Spinal cord (tissue), 10 donors: ENCODE results near the gene TMEM161B. TPM values are rescaled to one million over a fixed set of nuclear protein-coding genes. Genes with fewer than 3 reads are reported as not detected.
"Not testable (repeated sequence)": the region's sequence is repeated elsewhere in the genome, so short reads cannot be mapped to it uniquely, and the experiment has no call there.

Source experiments
- DNase-seq, 6 donors: peaks; one replicate each; pipeline versions ENCODE4 v3.0.0 to v3.0.0-alpha.2; 2013 to 2015; ENCODE audit warnings: low spot score in 6 of 6, low read depth in 4 of 6
- H3K27ac ChIP-seq: one replicate; pipeline ENCODE4 v1.5.1; 2013; ENCODE audit warnings: low read depth, low read length, control low read depth
- H3K27me3 ChIP-seq: one replicate; pipeline ENCODE4 v1.6.1; 2013; ENCODE audit warnings: low read length; ENCODE audit not compliant: control insufficient read depth, insufficient read depth
- H3K36me3 ChIP-seq: one replicate; pipeline ENCODE4 v1.6.1; 2013; ENCODE audit warnings: low read length; ENCODE audit not compliant: control insufficient read depth, insufficient read depth
- H3K4me1 ChIP-seq: one replicate; pipeline ENCODE4 v1.6.1; 2013; ENCODE audit warnings: low read length; ENCODE audit not compliant: control insufficient read depth, insufficient read depth
- H3K4me3 ChIP-seq: one replicate; pipeline ENCODE4 v1.5.1; 2013; ENCODE audit warnings: low read depth, low read length, control low read depth
- H3K9me3 ChIP-seq: one replicate; pipeline ENCODE4 v1.6.1; 2013; ENCODE audit warnings: low read length; ENCODE audit not compliant: control insufficient read depth, insufficient read depth
- WGBS: methylation state at CpG from one replicate; pipeline ENCODE4 v1.1.5; 2013; ENCODE audit warnings: missing lambda C conversion rate; ENCODE audit not compliant: insufficient coverage; 5-methylcytosine and 5-hydroxymethylcytosine counted together
- polyA plus RNA-seq, 2 donors: library from polyadenylated mRNA; unstranded; fragments of 120-200 nt; gene quantifications; one replicate each; pipeline ENCODE4 v1.2.1, GENCODE V29; 2013; ENCODE audit not compliant: insufficient read length in 2 of 2
- total RNA-seq, 2 donors: library from RNA; depleted of rRNA in 1 of 2; stranded (reverse); fragments of 120-200 nt in 1 of 2; fragments of >200 nt in 1 of 2; gene quantifications; one replicate each; pipeline versions ENCODE4 v1.2.3 to v1.2.4, GENCODE V29; 2013 to 2014
- donor health status: healthy.

TMEM161B gene
- total and polyA plus RNA-seq, 4 donors = 19.0 to 38.4 (median 21.1) TPM

DNA sequence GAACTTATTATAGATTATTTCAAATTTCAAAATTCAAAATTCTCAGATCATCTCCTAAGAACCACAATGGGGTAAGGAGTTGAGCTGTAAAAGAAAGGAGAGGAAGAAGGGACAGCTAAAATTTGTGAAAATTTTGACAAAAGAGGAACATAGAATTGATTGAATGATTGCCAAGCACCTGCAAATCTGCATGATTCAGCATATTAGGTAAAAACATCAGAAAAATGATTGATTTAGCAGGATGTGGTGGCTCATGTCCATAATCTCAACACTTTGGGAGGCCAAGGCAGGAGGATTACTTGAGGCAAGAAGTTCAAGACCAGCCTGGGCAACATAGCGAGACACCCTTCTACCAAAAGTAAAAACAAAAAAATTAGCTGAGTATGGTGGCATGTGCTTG, 14.3 kb downstream of the TMEM161B start:
- no peaks in the 10 kb centered on the region for H3K9me3 ChIP-seq
- no peak overlapping the region for H3K4me3 ChIP-seq
- no peaks in the 10 kb centered on the region for H3K27me3 ChIP-seq
- H3K4me1 ChIP-seq = no peaks in the 10 kb centered on the region
- DNase-seq = no peak
- H3K27ac ChIP-seq = no peak overlapping the region
- WGBS = no CpG with 5 or more reads among the region's 1 CpG
- peaks cover 3% of the 10 kb centered on the region for H3K36me3 ChIP-seq

DNA sequence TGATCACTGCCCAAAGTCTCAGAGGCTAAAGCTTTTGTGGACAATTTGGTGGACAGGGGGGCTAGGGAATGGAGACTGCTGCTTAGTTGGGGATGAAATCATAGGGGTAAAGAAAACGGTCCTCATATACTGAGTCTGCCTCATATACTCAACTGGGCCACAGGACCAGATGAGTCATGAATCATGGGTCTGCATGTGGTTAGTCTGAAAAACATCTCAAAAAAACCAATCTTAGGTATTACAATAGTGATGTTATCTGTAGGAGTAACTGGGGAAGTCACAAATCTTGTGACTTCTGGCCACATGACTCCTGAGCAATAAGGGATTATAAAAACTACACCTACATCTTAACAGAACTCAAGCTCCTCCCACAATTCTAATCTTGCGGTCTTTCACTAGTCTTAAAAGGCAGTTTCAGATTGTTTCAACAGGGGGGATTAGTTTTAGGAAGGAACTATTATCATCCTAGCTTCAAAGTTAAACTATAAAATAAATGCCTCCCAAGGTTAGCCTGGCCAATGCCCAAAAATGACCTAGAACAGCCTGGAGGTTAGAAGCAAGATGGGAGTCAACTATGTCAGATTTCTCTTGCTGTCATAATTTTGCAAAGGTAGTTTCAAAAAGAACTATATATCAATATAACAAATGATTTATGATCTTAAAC, 17.5 kb downstream of the TMEM161B start:
- Histone ChIP-seq H3K27me3 (no peaks in the 10 kb centered on the region), H3K36me3 (peaks cover 3% of the 10 kb centered on the region), H3K27ac (no peak overlapping the region), H3K9me3 (no peaks in the 10 kb centered on the region), H3K4me1 (no peaks in the 10 kb centered on the region), H3K4me3 (no peak overlapping the region)
- WGBS = no CpG with 5 or more reads among the region's 2 CpGs
- DNase-seq = no peak

DNA sequence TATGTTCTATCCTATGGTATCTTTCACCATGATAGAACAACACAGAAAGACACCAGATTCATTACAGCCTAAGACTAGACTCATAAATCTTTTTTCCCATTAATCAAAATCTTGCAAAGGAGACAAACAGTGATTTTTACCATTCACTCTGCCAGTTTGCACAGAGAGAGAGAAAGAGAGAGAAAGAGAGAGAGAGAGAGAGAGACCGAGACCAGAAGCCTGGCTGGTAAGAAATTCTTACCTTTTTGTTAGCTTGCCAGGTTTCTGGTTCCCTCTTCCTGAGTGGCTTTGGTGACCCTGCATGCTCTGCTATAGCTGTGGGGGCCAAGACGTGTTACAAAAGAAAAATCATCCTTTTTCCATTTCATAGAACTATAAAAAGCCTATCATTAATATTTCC, 18.6 kb downstream of the TMEM161B start:
- DNase-seq = no peak
- H3K4me3 ChIP-seq = no peak overlapping the region
- H3K4me1 ChIP-seq = no peaks in the 10 kb centered on the region
- no peak overlapping the region for H3K27ac ChIP-seq
- no peaks in the 10 kb centered on the region for H3K9me3 ChIP-seq
- no peaks in the 10 kb centered on the region for H3K27me3 ChIP-seq
- H3K36me3 ChIP-seq = peaks cover 3% of the 10 kb centered on the region
- WGBS = 60% methylated on average over 1 of the region's 2 CpGs

DNA sequence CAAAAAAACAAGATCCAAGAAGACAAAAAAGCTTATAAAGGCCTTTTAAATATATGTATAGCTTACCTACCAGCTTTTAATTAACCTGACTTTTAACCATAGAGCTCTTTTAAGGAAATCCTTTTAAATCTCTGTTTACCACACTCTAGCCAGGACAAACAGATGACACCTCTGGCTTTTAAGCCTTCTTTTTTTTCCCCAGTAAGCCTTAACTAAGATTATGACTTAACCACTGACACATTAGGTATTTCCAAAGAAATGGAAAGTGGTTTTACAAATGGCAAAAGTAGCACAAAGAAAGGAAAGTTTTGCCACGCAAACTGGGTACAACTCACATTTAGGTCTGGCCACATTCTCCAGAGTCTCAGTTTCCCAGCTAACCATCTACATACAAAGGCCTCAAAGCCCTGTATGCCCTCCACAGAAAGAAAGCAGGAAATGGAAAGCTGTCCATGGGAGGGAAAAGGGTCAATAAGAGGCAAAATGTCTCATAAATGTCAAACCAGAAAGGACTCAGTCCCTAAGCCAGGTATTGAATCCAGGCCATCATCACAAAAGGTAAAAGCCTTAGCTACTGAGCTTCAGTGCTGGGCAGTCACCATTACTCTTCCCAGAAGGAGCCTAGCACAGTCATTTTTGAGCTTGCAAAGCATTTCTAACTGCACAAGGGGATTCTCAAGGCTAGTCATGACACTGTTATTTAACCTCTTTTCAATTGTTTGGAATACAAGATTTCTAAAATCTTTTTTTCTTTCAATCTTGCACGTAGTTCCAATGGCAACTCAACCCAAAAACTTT, 19.7 kb downstream of the TMEM161B start:
- peaks cover 3% of the 10 kb centered on the region for H3K36me3 ChIP-seq
- H3K4me3 ChIP-seq = no peak overlapping the region
- no peaks in the 10 kb centered on the region for H3K4me1 ChIP-seq
- H3K9me3 ChIP-seq = no peaks in the 10 kb centered on the region
- DNase-seq = no peak
- no CpG with 5 or more reads among the region's 2 CpGs for WGBS
- no peak overlapping the region for H3K27ac ChIP-seq
- no peaks in the 10 kb centered on the region for H3K27me3 ChIP-seq

DNA sequence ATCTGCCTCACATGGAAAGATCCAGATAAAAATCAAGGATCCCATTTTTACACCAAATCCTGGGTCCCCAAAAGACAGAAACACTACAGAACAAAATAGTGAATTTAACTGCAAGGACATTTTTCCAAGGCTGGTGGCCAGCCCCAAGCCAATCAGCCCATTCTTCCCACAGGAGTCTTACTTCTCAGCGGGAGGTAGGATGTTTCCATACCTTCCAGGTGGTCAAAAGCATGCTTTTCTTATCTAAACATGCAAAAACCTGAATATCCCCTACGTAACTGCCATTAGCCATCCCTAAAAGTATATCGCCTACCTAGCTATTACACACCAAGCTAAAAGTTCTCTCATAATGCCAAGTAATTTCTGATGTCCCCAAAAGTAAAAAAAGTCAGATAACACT, 20.6 kb downstream of the TMEM161B start:
- 95% methylated on average over 3 of the region's 3 CpGs for WGBS
- H3K27me3 ChIP-seq = no peaks in the 10 kb centered on the region
- no peak for DNase-seq

DNA sequence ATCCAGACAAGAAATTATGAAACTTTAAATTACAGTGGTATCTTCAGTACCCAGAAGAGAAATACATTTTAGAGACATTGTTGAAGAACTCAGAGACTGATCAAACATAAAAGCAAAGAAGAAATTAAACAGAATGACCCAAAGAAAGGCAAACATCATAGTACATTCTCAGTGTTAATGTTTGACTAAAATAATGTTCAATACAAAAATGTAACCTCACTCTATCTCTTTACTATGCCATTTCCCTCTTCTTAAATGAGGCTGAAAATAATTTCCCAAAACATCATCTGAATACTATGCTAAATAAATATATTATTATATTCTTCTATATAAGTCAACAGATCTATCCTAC, 22.8 kb downstream of the TMEM161B start:
- Histone ChIP-seq H3K4me1 (no peaks in the 10 kb centered on the region), H3K9me3 (no peaks in the 10 kb centered on the region), H3K27me3 (no peaks in the 10 kb centered on the region), H3K4me3 (no peak overlapping the region), H3K27ac (no peak overlapping the region), H3K36me3 (peaks cover 3% of the 10 kb centered on the region)
- no peak for DNase-seq

More for the DNA sequence above, 20.6 kb downstream of the TMEM161B start:
- Histone ChIP-seq H3K4me3 (no peak overlapping the region), H3K36me3 (peaks cover 3% of the 10 kb centered on the region), H3K9me3 (no peaks in the 10 kb centered on the region), H3K27ac (no peak overlapping the region), H3K4me1 (no peaks in the 10 kb centered on the region)

DNA sequence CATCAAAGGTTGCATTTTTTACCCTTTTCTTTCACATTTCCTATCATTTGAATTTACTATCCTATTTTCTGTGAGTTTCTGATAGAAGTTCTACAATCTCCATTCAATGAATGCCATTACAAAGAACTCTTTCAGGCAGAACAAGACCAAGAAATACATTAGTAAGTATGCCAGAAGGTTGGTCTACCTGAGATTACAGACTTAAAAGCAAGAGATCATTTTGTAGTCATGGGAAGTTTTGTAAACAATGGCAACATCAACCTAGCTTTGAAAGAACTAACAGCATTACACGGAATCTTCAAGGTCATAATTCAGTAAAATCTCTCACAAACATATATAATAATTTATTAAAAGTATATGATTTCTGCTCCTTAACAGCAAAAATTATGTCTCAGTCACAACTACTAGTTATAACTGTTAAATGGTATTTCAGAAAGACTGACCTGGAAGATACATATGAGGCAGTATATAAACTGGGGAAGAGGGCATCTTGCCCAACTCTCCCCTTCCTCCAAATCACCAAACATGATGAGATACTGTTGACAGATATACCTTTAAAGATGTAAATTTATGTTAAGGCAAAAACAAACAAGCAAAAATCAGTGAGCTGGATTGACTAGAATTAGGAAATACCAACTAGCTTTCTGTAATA, 23.3 kb downstream of the TMEM161B start:
- peaks cover 3% of the 10 kb centered on the region for H3K36me3 ChIP-seq
- H3K9me3 ChIP-seq = no peaks in the 10 kb centered on the region
- no peaks in the 10 kb centered on the region for H3K4me1 ChIP-seq
- no peak for DNase-seq
- H3K27ac ChIP-seq = no peak overlapping the region
- WGBS = no CpG with 5 or more reads among the region's 1 CpG
- H3K27me3 ChIP-seq = no peaks in the 10 kb centered on the region
- H3K4me3 ChIP-seq = no peak overlapping the region

DNA sequence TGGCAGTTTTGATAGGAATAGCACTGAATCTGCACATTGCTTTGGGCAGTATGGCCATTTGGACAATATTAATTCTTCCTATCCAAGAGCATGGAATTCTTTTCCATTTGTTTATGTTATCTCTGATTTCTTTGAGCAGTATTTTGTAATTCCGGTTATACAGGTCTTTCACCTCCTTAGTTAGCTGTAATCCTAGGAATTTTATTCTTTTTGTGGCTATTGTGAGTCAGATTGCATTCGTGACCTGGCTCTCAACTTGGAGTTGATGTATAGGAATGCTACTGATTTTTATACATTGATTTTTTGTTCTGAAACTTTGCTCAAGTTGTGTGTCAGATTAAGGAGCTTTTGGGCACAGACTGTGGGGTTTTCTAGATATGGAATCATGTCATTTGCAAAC, 24.0 kb downstream of the TMEM161B start:
- DNase-seq = no peak
- Histone ChIP-seq H3K36me3 (no peaks in the 10 kb centered on the region), H3K4me1 (no peaks in the 10 kb centered on the region), H3K4me3 (no peak overlapping the region), H3K27ac (no peak overlapping the region), H3K27me3 (no peaks in the 10 kb centered on the region), H3K9me3 (no peaks in the 10 kb centered on the region)
- WGBS = no CpG with 5 or more reads among the region's 2 CpGs

DNA sequence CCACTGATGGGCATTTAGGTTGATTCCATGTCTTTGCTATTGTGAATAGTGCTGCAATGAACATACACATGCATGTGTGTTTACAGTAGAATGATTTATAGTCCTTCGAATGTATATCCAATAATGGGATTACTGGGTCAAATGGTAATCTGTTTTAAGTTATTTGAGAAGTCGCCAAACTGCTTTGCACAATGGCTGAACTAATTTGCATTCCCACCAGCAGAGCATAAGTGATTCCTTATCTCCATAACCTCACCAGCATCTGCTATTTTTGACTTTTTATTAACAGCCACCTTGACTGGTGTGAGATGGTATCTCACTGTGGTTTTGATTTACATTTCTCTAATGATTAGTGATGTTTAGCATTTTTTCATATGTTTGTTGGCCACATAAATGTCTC, 25.2 kb downstream of the TMEM161B start:
- no CpG with 5 or more reads among the region's 2 CpGs for WGBS
- not testable (repeated sequence) for H3K9me3 ChIP-seq, DNase-seq, H3K27ac ChIP-seq, H3K27me3 ChIP-seq, H3K4me3 ChIP-seq, H3K36me3 ChIP-seq, H3K4me1 ChIP-seq

DNA sequence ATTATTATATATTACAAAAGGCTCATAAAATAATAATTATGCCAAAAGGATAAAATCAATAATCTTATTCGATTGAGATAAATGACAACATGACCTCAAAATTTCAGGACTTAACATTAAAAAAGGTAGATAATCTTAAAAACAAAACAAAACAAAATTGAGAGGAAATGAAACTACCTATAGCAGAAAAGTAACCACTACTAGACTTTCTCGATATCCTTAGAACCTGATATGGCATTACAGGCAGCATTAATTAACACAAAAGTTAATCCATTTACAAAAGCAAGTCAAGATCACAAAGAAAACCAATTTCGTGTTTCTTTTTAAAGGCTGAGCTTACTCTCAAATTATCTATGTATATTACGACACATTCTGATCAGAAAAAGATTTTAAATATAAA, 29.9 kb downstream of the TMEM161B start:
- no peak for DNase-seq
- Histone ChIP-seq H3K9me3 (no peaks in the 10 kb centered on the region), H3K27ac (no peak overlapping the region), H3K4me1 (no peaks in the 10 kb centered on the region), H3K4me3 (no peak overlapping the region), H3K36me3 (no peaks in the 10 kb centered on the region), H3K27me3 (no peaks in the 10 kb centered on the region)
- WGBS = no CpG with 5 or more reads among the region's 4 CpGs
